IMR-90 (cell line): Measurements from ENCODE around the gene ZNF124. TPM values are rescaled to one million over a fixed set of nuclear protein-coding genes. Genes with fewer than 3 reads are reported as not detected.

Experiments used
- ATAC-seq: fragments of 200-7000 bp; cut with Tn5 transposase; 2 replicates; pipeline ENCODE4 v1.9.1; 2020; ENCODE audit warnings: low read depth, mild to moderate bottlenecking, moderate library complexity
- BruUV-seq: library from RNA; stranded (reverse); fragments of 400-500 nt; replicated peaks from 2 replicates; lab custom pipeline; 2021; lab: Mats Ljungman, UMichigan
- CTCF ChIA-PET: fragments of 300-600 bp; formaldehyde crosslinking; extraction: SDS; loops from one replicate; lab custom pipeline; 2021; ENCODE audit warnings: antibody characterized with exemption; lab: Yijun Ruan, JAX
- POLR2A ChIA-PET: fragments of 300-600 bp; sonication (Branson Sonifier 250); formaldehyde crosslinking; loops from one replicate; lab custom pipeline; 2022; ENCODE audit warnings: antibody characterized with exemption; ENCODE audit not compliant: unreplicated experiment; lab: Charles Lee
- DNase-seq: peaks from one replicate; pipeline ENCODE4 v3.0.0; 2013
- H2AFZ ChIP-seq: replicated peaks from 2 replicates; pipeline ENCODE3; 2013; ENCODE audit warnings: low read length, mild to moderate bottlenecking; ENCODE audit not compliant: poor library complexity
- H2AK5ac ChIP-seq: 2 replicates; pipeline ENCODE4 v1.6.1; 2013; ENCODE audit warnings: low read depth, low read length, inconsistent platforms
- H2AK9ac ChIP-seq: replicated peaks from 2 replicates; pipeline ENCODE3; 2013; ENCODE audit warnings: mild to moderate bottlenecking, low read depth, low read length, moderate library complexity; ENCODE audit not compliant: poor library complexity
- H2BK120ac ChIP-seq: 2 replicates; pipeline ENCODE4 v1.6.1; 2013; ENCODE audit warnings: low read depth, low read length, inconsistent platforms
- H2BK15ac ChIP-seq: 3 replicates; pipeline ENCODE4 v1.6.1; 2013; ENCODE audit warnings: low read depth, low read length, inconsistent platforms
- H2BK20ac ChIP-seq: 2 replicates; pipeline ENCODE4 v1.6.1; 2013; ENCODE audit warnings: low read depth, mild to moderate bottlenecking, inconsistent platforms, low read length, moderate library complexity
- H2BK5ac ChIP-seq: 2 replicates; pipeline ENCODE4 v1.6.1; 2013; ENCODE audit warnings: mild to moderate bottlenecking, low read depth, low read length, inconsistent platforms; ENCODE audit not compliant: poor library complexity, severe bottlenecking
- H3K14ac ChIP-seq: replicated peaks from 2 replicates; pipeline ENCODE4 v1.6.1; 2013; ENCODE audit warnings: low read depth, low read length, inconsistent platforms
- H3K18ac ChIP-seq: 2 replicates; pipeline ENCODE4 v1.6.1; 2013; ENCODE audit warnings: low read depth, low read length, control low read depth
- H3K23ac ChIP-seq: 2 replicates; pipeline ENCODE4 v1.6.1; 2013; ENCODE audit warnings: low read depth, low read length, inconsistent platforms
- H3K27ac ChIP-seq: 2 replicates; pipeline ENCODE4 v1.5.1; 2013; ENCODE audit warnings: mild to moderate bottlenecking, control low read depth, low read length; ENCODE audit not compliant: insufficient read depth
- H3K27me3 ChIP-seq: 2 replicates; pipeline ENCODE4 v1.6.1; 2013; ENCODE audit warnings: low read length; ENCODE audit not compliant: control insufficient read depth, insufficient read depth
- H3K36me3 ChIP-seq: 2 replicates; pipeline ENCODE4 v1.6.1; 2013; ENCODE audit warnings: low read length, mixed read lengths; ENCODE audit not compliant: control insufficient read depth, insufficient read depth
- H3K4ac ChIP-seq: 2 replicates; pipeline ENCODE4 v1.6.1; 2013; ENCODE audit warnings: low read depth, low read length, inconsistent platforms
- H3K4me1 ChIP-seq: 2 replicates; pipeline ENCODE4 v1.6.1; 2013; ENCODE audit warnings: low read length, mixed read lengths; ENCODE audit not compliant: control insufficient read depth, insufficient read depth
- H3K4me2 ChIP-seq: 2 replicates; pipeline ENCODE4 v1.6.1; 2013; ENCODE audit warnings: low read depth, mild to moderate bottlenecking, control low read depth, low read length, moderate library complexity
- H3K4me3 ChIP-seq: 2 replicates; pipeline ENCODE4 v1.5.1; 2013; ENCODE audit warnings: low read depth, mild to moderate bottlenecking, control low read depth, low read length, moderate library complexity; ENCODE audit not compliant: insufficient read depth
- H3K56ac ChIP-seq: 2 replicates; pipeline ENCODE4 v1.6.1; 2013; ENCODE audit warnings: low read length, inconsistent platforms; ENCODE audit not compliant: insufficient read depth; ENCODE audit errors: extremely low read depth
- H3K79me1 ChIP-seq, 2 experiments: 2 replicates each; pipeline ENCODE4 v1.6.1; 2013; ENCODE audit warnings: low read length in 2 of 2, inconsistent platforms in 1 of 2, low read depth in 1 of 2
- H3K9ac ChIP-seq: 2 replicates; pipeline ENCODE4 v1.6.1; 2013; ENCODE audit warnings: low read depth, low read length, control low read depth
- H3K9me1 ChIP-seq: 2 replicates; pipeline ENCODE4 v1.6.1; 2013; ENCODE audit warnings: low read length, inconsistent platforms; ENCODE audit not compliant: insufficient read depth
- H3K9me3 ChIP-seq: 2 replicates; pipeline ENCODE4 v1.6.1; 2013; ENCODE audit warnings: low read length; ENCODE audit not compliant: control insufficient read depth, insufficient read depth
- H4K20me1 ChIP-seq: 2 replicates; pipeline ENCODE4 v1.6.1; 2013; ENCODE audit warnings: low read length, inconsistent platforms; ENCODE audit not compliant: insufficient read depth
- H4K5ac ChIP-seq: 2 replicates; pipeline ENCODE4 v1.6.1; 2013; ENCODE audit warnings: mild to moderate bottlenecking, low read depth, low read length, control low read depth
- H4K8ac ChIP-seq, 2 experiments: 2 replicates each; pipeline ENCODE4 v1.6.1; 2013; ENCODE audit warnings: low read depth in 2 of 2, low read length in 2 of 2, control low read depth in 1 of 2, inconsistent platforms in 1 of 2
- H4K91ac ChIP-seq: 2 replicates; pipeline ENCODE4 v1.6.1; 2013; ENCODE audit warnings: low read depth, low read length, inconsistent platforms; ENCODE audit not compliant: insufficient read depth
- BHLHE40 ChIP-seq: fragments of 150-350 bp; IDR thresholded peaks from 2 replicates; pipeline ENCODE4 v1.6.1; 2016; ENCODE audit warnings: mild to moderate bottlenecking, low read depth, low read length
- CEBPB ChIP-seq: IDR thresholded peaks from 2 replicates; pipeline ENCODE4 v1.6.1; 2012; ENCODE audit warnings: low read depth, low read length, improper control_type of control experiment
- CHD1 ChIP-seq: IDR thresholded peaks from 2 replicates; pipeline ENCODE4 v1.6.1; 2012; ENCODE audit warnings: low read depth, low read length, improper control_type of control experiment
- CTCF ChIP-seq: conservative IDR thresholded peaks from 2 replicates; pipeline ENCODE4 v1.5.1; 2012; ENCODE audit warnings: mild to moderate bottlenecking, low read depth, low read length, improper control_type of control experiment
- ELK1 ChIP-seq: fragments of 150-350 bp; IDR thresholded peaks from 2 replicates; pipeline ENCODE4 v1.6.1; 2016; ENCODE audit warnings: low read depth, mild to moderate bottlenecking, low read length, moderate library complexity, borderline replicate concordance
- FOS ChIP-seq: fragments of 150-350 bp; IDR thresholded peaks from 2 replicates; pipeline ENCODE4 v1.6.1; 2016; ENCODE audit warnings: low read depth, low read length
- MAFK ChIP-seq: IDR thresholded peaks from 2 replicates; pipeline ENCODE4 v1.6.1; 2012; ENCODE audit warnings: low read depth, low read length, improper control_type of control experiment
- MAZ ChIP-seq: IDR thresholded peaks from 2 replicates; pipeline ENCODE4 v1.6.1; 2012; ENCODE audit warnings: low read depth, mild to moderate bottlenecking, low read length, improper control_type of control experiment, moderate library complexity, borderline replicate concordance
- MXI1 ChIP-seq: IDR thresholded peaks from 2 replicates; pipeline ENCODE4 v1.6.1; 2012; ENCODE audit warnings: low read depth, mild to moderate bottlenecking, low read length, moderate library complexity, borderline replicate concordance
- NFE2L2 ChIP-seq: fragments of 150-350 bp; IDR thresholded peaks from 2 replicates; pipeline ENCODE4 v1.6.1; 2016; ENCODE audit warnings: low read depth, mild to moderate bottlenecking, low read length
- POLR2A ChIP-seq: IDR thresholded peaks from 2 replicates; pipeline ENCODE4 v1.6.1; 2012; ENCODE audit warnings: mild to moderate bottlenecking, low read depth, low read length
- RAD21 ChIP-seq: IDR thresholded peaks from 2 replicates; pipeline ENCODE4 v1.6.1; 2012; ENCODE audit warnings: low read length, improper control_type of control experiment
- RCOR1 ChIP-seq: IDR thresholded peaks from 2 replicates; pipeline ENCODE4 v1.6.1; 2012; ENCODE audit warnings: mild to moderate bottlenecking, low read length, improper control_type of control experiment; ENCODE audit not compliant: insufficient replicate concordance
- RFX5 ChIP-seq: IDR thresholded peaks from 2 replicates; pipeline ENCODE4 v1.8.0; 2012; ENCODE audit warnings: low read depth, mild to moderate bottlenecking, low read length, moderate library complexity
- SMC3 ChIP-seq: fragments of 150-350 bp; IDR thresholded peaks from 2 replicates; pipeline ENCODE4 v1.6.1; 2016; ENCODE audit warnings: low read depth, mild to moderate bottlenecking, antibody characterized with exemption, low read length, moderate library complexity
- USF2 ChIP-seq: fragments of 150-350 bp; IDR thresholded peaks from 2 replicates; pipeline ENCODE4 v1.6.1; 2017; ENCODE audit warnings: mild to moderate bottlenecking, antibody characterized with exemption, low read length, low read depth
- WGBS, 2 experiments: methylation state at CpG; one replicate each; pipeline versions ENCODE4 v1.1.5 to v1.1.7; 2013; ENCODE audit warnings: missing lambda C conversion rate in 2 of 2; ENCODE audit not compliant: insufficient read length in 1 of 2; ENCODE audit errors: extremely low coverage in 2 of 2; 5-methylcytosine and 5-hydroxymethylcytosine counted together
- dilution Hi-C: fragments of 300-500 bp; cut with HindIII; formaldehyde crosslinking; loops from one replicate; pipeline ENCODE4 v1.14.3; 2018; ENCODE audit warnings: low sequenced_read_pairs; ENCODE audit not compliant: unreplicated experiment
- in situ Hi-C: fragments of 300-500 bp; cut with MboI; formaldehyde crosslinking; loops from 3 replicates; pipeline ENCODE4 v1.14.3; 2019; ENCODE audit warnings: low sequenced_read_pairs, inconsistent platforms, mixed read lengths
- intact Hi-C: fragments of 100-400 bp; cut with micrococcal nuclease; formaldehyde crosslinking; loops from 2 replicates; pipeline ENCODE4 v1.10.0; 2022
- polyA plus RNA-seq, 3 experiments: library from polyadenylated mRNA; depleted of rRNA; stranded (reverse); fragments of >200 nt; gene quantifications; 2 replicates each; pipeline ENCODE4 v1.2.3, GENCODE V29; 2012; ENCODE audit warnings: low replicate concordance in 1 of 3
- total RNA-seq: library from RNA; depleted of rRNA; stranded (reverse); fragments of >200 nt; gene quantifications from 2 replicates; pipeline ENCODE4 v1.2.3, GENCODE V29; 2012

Gene ZNF124
- total and polyA plus RNA-seq, 2 of the 4 experiments (the other 2 are of a cell fraction): 3.2 to 89.3 TPM

- Histone ChIP-seq H4K8ac (no peak overlapping the region), H3K18ac (no peak overlapping the region), H2BK20ac (no peak overlapping the region), H3K27me3 (no peaks in the 10 kb centered on the region), H3K79me1 (peaks cover 0 to 17% of the 10 kb centered on the region in 2 experiments), H2BK15ac (no peak overlapping the region), H3K23ac (no peak overlapping the region), H4K91ac (no peak overlapping the region), H3K9me1 (no peaks in the 10 kb centered on the region), H2BK5ac (no peak overlapping the region), H4K5ac (no peak overlapping the region), H2BK120ac (no peak overlapping the region), H3K9ac (no peak overlapping the region), H3K56ac (no peak overlapping the region), H3K14ac (no peak overlapping the region), H3K4me2 (no peak overlapping the region), H4K20me1 (no peaks in the 10 kb centered on the region), H2AK9ac (no peak overlapping the region), H3K4me1 (no peaks in the 10 kb centered on the region), H3K27ac (no peak overlapping the region), H3K36me3 (0 out of 2 replicates have a peak, but pooled peaks cover 3% of the 10 kb centered on the region), H3K4ac (no peak overlapping the region), H3K9me3 (peaks cover 7% of the 10 kb centered on the region), H2AK5ac (no peak overlapping the region), H3K4me3 (no peak overlapping the region), H2AFZ (no peak overlapping the region)
- intact Hi-C loops (no loop called here), in situ Hi-C loops (no loop called here), dilution Hi-C loops (no loop called here)
- ChIA-PET POLR2A (no interaction called here), CTCF (no interaction called here)
- no TSS peak for BruUV-seq
- ATAC-seq: no peak
- no peak for DNase-seq
- TF ChIP-seq RAD21: no peak
- no peak for TF ChIP-seq RCOR1
- TF ChIP-seq MXI1: no peak
- TF ChIP-seq USF2: no peak
- TF ChIP-seq CTCF: no peak
- no peak for TF ChIP-seq FOS
- TF ChIP-seq CEBPB: no peak
- TF ChIP-seq ELK1: no peak
- TF ChIP-seq NFE2L2: no peak
- TF ChIP-seq POLR2A: no peak
- no peak for TF ChIP-seq MAZ
- TF ChIP-seq MAFK: no peak
- TF ChIP-seq BHLHE40: no peak
- TF ChIP-seq RFX5: no peak
- no peak for TF ChIP-seq CHD1
- TF ChIP-seq SMC3: no peak
- WGBS, 2 experiments: no CpG with 5 or more reads among the region's 6 CpGs
These were observed 7.1 kb downstream of the ZNF124 start for GRCh38 chr1:247164694-247165093.
